Measurements from ENCODE around the gene FAM229A. TPM values are rescaled to one million over a fixed set of nuclear protein-coding genes. Genes with fewer than 3 reads are reported as not detected.

Gene FAM229A
- total and polyA plus RNA-seq, 2 of the 8 experiments (the other 6 are each of a cell fraction or from before 2014, with no cell fraction given), result 4.1 to 4.2 TPM

DNA sequence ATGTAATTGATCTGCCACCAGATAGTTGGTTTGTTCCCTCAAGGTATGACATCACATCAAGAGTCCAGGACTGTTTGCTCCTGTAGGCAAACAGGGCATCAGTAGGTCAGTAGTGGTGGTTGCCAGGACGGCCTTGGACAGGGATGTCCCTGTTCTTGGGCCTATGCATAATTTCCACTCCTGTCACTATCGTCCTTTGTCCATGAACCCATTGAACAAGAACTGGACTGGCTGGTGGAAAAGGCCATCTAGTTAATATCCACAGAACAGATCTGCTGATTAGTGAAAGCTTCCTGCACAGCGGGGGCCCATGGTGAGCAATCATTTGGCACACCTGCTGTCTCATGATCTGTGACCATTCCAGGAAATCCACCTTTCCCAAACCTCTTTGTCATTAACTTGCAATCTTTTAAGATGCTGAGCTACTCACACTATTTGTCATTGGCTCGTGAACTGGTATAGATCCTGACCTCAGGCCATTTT is 44.4 kb upstream of the FAM229A start (continued):
- no peak for TF ChIP-seq CHD7 (IDR thresholded peaks at IDR 0.05; ENCODE audit: insufficient replicate concordance, low read length)
